Trophoblast cell (in vitro differentiated cells and primary cell): ENCODE data around the gene GAK.

Experiments
- DNase-seq, 2 donors: peaks; one replicate each; pipeline ENCODE4 v3.0.0-alpha.2; 2016
- H2AFZ ChIP-seq: 2 replicates; pipeline ENCODE4 v1.6.1; 2013; ENCODE audit warnings: low read length, moderate library complexity, mild to moderate bottlenecking; ENCODE audit not compliant: insufficient read depth, poor library complexity
- H2AK5ac ChIP-seq: 2 replicates; pipeline ENCODE4 v1.6.1; 2013; ENCODE audit warnings: mild to moderate bottlenecking, low read length
- H2BK120ac ChIP-seq: 2 replicates; pipeline ENCODE4 v1.6.1; 2013; ENCODE audit warnings: low read length, mild to moderate bottlenecking, moderate library complexity; ENCODE audit not compliant: insufficient read depth, poor library complexity
- H2BK12ac ChIP-seq: 2 replicates; pipeline ENCODE4 v1.6.1; 2013; ENCODE audit warnings: mild to moderate bottlenecking, low read length, moderate library complexity
- H2BK5ac ChIP-seq: 2 replicates; pipeline ENCODE4 v1.6.1; 2013; ENCODE audit warnings: low read length, low read depth, moderate library complexity, mild to moderate bottlenecking; ENCODE audit not compliant: poor library complexity
- H3K14ac ChIP-seq: 2 replicates; pipeline ENCODE4 v1.6.1; 2013; ENCODE audit warnings: mild to moderate bottlenecking, low read length
- H3K18ac ChIP-seq: 2 replicates; pipeline ENCODE4 v1.6.1; 2013; ENCODE audit warnings: mild to moderate bottlenecking, low read length
- H3K23ac ChIP-seq: 2 replicates; pipeline ENCODE4 v1.6.1; 2013; ENCODE audit warnings: low read length
- H3K27ac ChIP-seq: 2 replicates; pipeline ENCODE4 v1.5.1; 2013; ENCODE audit warnings: low read depth, mild to moderate bottlenecking, inconsistent platforms, low read length, moderate library complexity
- H3K27me3 ChIP-seq: 2 replicates; pipeline ENCODE4 v1.6.1; 2013; ENCODE audit warnings: inconsistent platforms, mild to moderate bottlenecking, low read length, moderate library complexity; ENCODE audit not compliant: insufficient read depth
- H3K36me3 ChIP-seq, 2 experiments: 1 replicate in 1 of 2; 2 replicates in 1 of 2; pipeline ENCODE4 v1.6.1; 2013; ENCODE audit warnings: low read length in 2 of 2, mild to moderate bottlenecking in 2 of 2, moderate library complexity in 1 of 2; ENCODE audit not compliant: insufficient read depth in 2 of 2, control insufficient read depth in 1 of 2
- H3K4ac ChIP-seq: 2 replicates; pipeline ENCODE4 v1.6.1; 2013; ENCODE audit warnings: low read depth, mild to moderate bottlenecking, low read length, moderate library complexity
- H3K4me1 ChIP-seq, 2 experiments: 1 replicate in 1 of 2; 2 replicates in 1 of 2; pipeline ENCODE4 v1.6.1; 2013; ENCODE audit warnings: low read length in 2 of 2, mild to moderate bottlenecking in 2 of 2, moderate library complexity in 1 of 2; ENCODE audit not compliant: insufficient read depth in 2 of 2, control insufficient read depth in 1 of 2
- H3K4me2 ChIP-seq: 2 replicates; pipeline ENCODE4 v1.6.1; 2013; ENCODE audit warnings: inconsistent platforms, mild to moderate bottlenecking, low read length, moderate library complexity
- H3K4me3 ChIP-seq: 2 replicates; pipeline ENCODE4 v1.5.1; 2013; ENCODE audit warnings: mild to moderate bottlenecking, low read depth, low read length, inconsistent platforms
- H3K79me1 ChIP-seq: one replicate; pipeline ENCODE4 v1.6.1; 2013; ENCODE audit warnings: low read length
- H3K79me2 ChIP-seq: 2 replicates; pipeline ENCODE4 v1.6.1; 2013; ENCODE audit warnings: low read length, mild to moderate bottlenecking; ENCODE audit not compliant: control insufficient read depth, insufficient read depth, poor library complexity
- H3K9ac ChIP-seq: 2 replicates; pipeline ENCODE4 v1.6.1; 2013; ENCODE audit warnings: mild to moderate bottlenecking, low read length
- H3K9me3 ChIP-seq: 2 replicates; pipeline ENCODE4 v1.6.1; 2013; ENCODE audit warnings: low read depth, mild to moderate bottlenecking, control low read depth, inconsistent platforms, low read length; ENCODE audit not compliant: insufficient read depth
- H4K12ac ChIP-seq: 2 replicates; pipeline ENCODE4 v1.6.1; 2013; ENCODE audit warnings: low read depth, mild to moderate bottlenecking, low read length, moderate library complexity
- H4K8ac ChIP-seq: 2 replicates; pipeline ENCODE4 v1.6.1; 2013; ENCODE audit warnings: low read depth, mild to moderate bottlenecking, low read length, moderate library complexity
- H4K91ac ChIP-seq: one replicate; pipeline ENCODE4 v1.6.1; 2013; ENCODE audit warnings: low read depth, mild to moderate bottlenecking, low read length, moderate library complexity
- WGBS: extraction: QIAGEN DNeasy Blood & Tissue Kit; methylation state at CpG from one replicate; pipeline ENCODE4 v1.1.7; 2013; ENCODE audit warnings: missing lambda C conversion rate; ENCODE audit not compliant: insufficient read length, insufficient coverage; ENCODE audit errors: extremely low coverage; 5-methylcytosine and 5-hydroxymethylcytosine counted together

GAK gene

DNA sequence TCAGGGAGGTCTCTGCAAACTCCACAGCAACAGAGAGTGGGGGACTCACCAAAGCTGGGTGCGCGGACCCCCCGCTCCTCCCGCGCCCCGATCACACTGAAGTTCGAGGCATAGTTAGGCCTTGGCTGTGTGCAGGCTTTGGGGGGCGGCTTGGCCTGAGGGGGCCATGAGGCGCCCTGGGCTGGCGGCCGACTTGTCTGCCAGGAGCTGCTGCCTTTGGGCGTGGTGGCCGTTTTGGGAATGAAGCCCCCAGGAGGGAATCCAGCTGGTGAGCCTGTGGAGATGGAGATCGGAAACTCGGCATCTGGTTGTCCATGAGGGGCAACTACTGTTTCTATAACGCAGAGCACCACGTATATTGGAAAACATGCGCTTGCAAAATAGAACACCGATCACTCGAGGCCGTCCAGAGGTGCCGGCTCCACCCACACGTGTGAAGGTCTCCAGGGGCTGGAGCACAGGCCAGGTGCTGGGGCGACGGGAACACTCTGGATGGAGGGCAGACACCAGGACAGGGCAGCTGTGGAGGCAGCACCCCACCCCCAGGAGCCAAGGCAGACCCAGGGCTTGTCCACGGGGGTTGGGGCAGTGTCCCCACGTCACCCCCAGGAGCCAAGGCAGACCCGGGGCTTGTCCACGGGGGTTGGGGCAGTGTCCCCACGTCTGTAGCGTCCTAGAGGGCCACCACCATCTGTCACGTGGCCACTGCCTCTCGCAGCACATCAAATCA, 80.2 kb downstream of the GAK start:
- Histone ChIP-seq H4K12ac (no peak overlapping the region), H3K27me3 (no peaks in the 10 kb centered on the region), H3K79me1 (no peaks in the 10 kb centered on the region), H2AFZ (no peak overlapping the region), H2BK12ac (no peak overlapping the region), H4K91ac (no peak overlapping the region), H3K4me3 (no peak overlapping the region), H2BK120ac (no peak overlapping the region), H3K79me2 (no peaks in the 10 kb centered on the region), H3K14ac (no peak overlapping the region), H3K9me3 (peaks cover 9% of the 10 kb centered on the region), H3K23ac (no peak overlapping the region), H3K4ac (no peak overlapping the region), H3K36me3 (peaks cover 63 to 64% of the 10 kb centered on the region in 2 experiments), H3K4me1 (no peaks in the 10 kb centered on the region), H3K9ac (no peak overlapping the region), H3K18ac (no peak overlapping the region), H3K27ac (no peak overlapping the region), H2AK5ac (no peak overlapping the region), H2BK5ac (no peak overlapping the region), H4K8ac (no peak overlapping the region), H3K4me2 (no peak overlapping the region)
- WGBS, result no CpG with 5 or more reads among the region's 33 CpGs
- no peak for DNase-seq

GRCh38 chr4:850323-850945, 81.7 kb downstream of the GAK start:
- no peaks in the 10 kb centered on the region for H3K4me1 ChIP-seq
- H3K27ac ChIP-seq, result no peak overlapping the region
- no peak overlapping the region for H2BK120ac ChIP-seq
- H3K4me2 ChIP-seq, result no peak overlapping the region
- WGBS, result no CpG with 5 or more reads among the region's 18 CpGs
- no peak overlapping the region for H2AK5ac ChIP-seq
- H3K9ac ChIP-seq, result no peak overlapping the region
- no peak overlapping the region for H4K12ac ChIP-seq
- peaks cover 53 to 54% of the 10 kb centered on the region in 2 experiments for H3K36me3 ChIP-seq
- H3K4me3 ChIP-seq, result no peak overlapping the region
- no peaks in the 10 kb centered on the region for H3K79me1 ChIP-seq
- H2AFZ ChIP-seq, result no peak overlapping the region
- H2BK5ac ChIP-seq, result no peak overlapping the region
- H4K8ac ChIP-seq, result no peak overlapping the region
- no peaks in the 10 kb centered on the region for H3K79me2 ChIP-seq
- H3K23ac ChIP-seq, result no peak overlapping the region
- no peak overlapping the region for H3K14ac ChIP-seq
- H3K18ac ChIP-seq, result no peak overlapping the region
- no peak for DNase-seq
- peaks cover 2% of the 10 kb centered on the region for H3K9me3 ChIP-seq
- H3K27me3 ChIP-seq, result no peaks in the 10 kb centered on the region
- no peak overlapping the region for H2BK12ac ChIP-seq
- no peak overlapping the region for H4K91ac ChIP-seq
- no peak overlapping the region for H3K4ac ChIP-seq

GRCh38 chr4:849478-850175, 82.5 kb downstream of the GAK start:
- WGBS, result no CpG with 5 or more reads among the region's 50 CpGs
- H3K27ac ChIP-seq, result no peak overlapping the region
- peaks cover 2% of the 10 kb centered on the region for H3K9me3 ChIP-seq
- H3K23ac ChIP-seq, result no peak overlapping the region
- no peak overlapping the region for H4K12ac ChIP-seq
- DNase-seq, result no peak
- no peak overlapping the region for H3K9ac ChIP-seq
- H3K79me1 ChIP-seq, result no peaks in the 10 kb centered on the region
- H3K18ac ChIP-seq, result no peak overlapping the region
- H3K14ac ChIP-seq, result no peak overlapping the region
- no peak overlapping the region for H4K8ac ChIP-seq
- peaks cover 50 to 52% of the 10 kb centered on the region in 2 experiments for H3K36me3 ChIP-seq
- no peak overlapping the region for H2BK12ac ChIP-seq
- no peak overlapping the region for H3K4ac ChIP-seq
- no peak overlapping the region for H3K4me2 ChIP-seq
- no peak overlapping the region for H2BK5ac ChIP-seq
- no peaks in the 10 kb centered on the region for H3K27me3 ChIP-seq
- H2AK5ac ChIP-seq, result no peak overlapping the region
- no peak overlapping the region for H2BK120ac ChIP-seq
- no peak overlapping the region for H3K4me3 ChIP-seq
- H3K79me2 ChIP-seq, result no peaks in the 10 kb centered on the region
- H2AFZ ChIP-seq, result no peak overlapping the region
- H4K91ac ChIP-seq, result no peak overlapping the region
- no peaks in the 10 kb centered on the region for H3K4me1 ChIP-seq

DNA sequence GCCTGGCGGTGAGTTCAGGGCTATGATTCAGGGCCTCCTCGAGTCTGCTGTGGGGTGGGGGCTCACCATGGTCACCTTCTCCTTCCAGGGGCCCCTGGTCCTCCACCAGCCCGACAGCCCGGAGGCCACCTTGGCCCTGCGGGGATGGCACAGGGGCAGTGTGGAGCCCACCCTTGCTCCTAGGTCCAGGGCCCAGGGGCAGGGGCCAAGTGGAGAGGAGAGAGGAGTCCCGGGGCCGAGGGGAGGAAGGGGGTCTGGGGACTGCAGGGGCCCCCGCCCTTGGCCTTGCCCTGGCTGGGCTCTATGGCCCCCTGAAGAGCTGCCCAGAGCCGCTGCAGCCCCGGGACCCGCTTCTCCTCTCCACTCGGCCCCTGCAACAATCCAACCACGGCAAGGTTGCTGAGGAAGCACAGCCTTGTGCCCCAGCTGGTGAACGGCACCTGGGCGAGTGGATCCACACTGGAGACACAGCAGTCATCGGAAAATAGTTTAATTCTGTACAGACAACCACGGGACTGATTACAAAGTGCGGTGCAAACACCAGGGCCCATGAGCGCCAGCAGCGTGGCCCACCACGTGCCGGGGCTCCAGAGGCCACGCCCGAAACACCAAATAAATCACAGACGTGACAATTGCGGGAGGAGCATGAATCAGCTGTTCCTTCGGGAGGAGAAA, 83.2 kb downstream of the GAK start:
- Histone ChIP-seq H3K9me3 (peaks cover 2% of the 10 kb centered on the region), H3K4me2 (no peak overlapping the region), H3K23ac (no peak overlapping the region), H2BK12ac (no peak overlapping the region), H3K4me3 (no peak overlapping the region), H3K18ac (no peak overlapping the region), H3K4me1 (no peaks in the 10 kb centered on the region), H2AFZ (no peak overlapping the region), H3K14ac (no peak overlapping the region), H2AK5ac (no peak overlapping the region), H3K9ac (no peak overlapping the region), H2BK5ac (no peak overlapping the region), H2BK120ac (no peak overlapping the region), H3K4ac (no peak overlapping the region), H4K91ac (no peak overlapping the region), H3K27me3 (no peaks in the 10 kb centered on the region), H4K8ac (no peak overlapping the region), H3K36me3 (peaks cover 45 to 47% of the 10 kb centered on the region in 2 experiments), H3K27ac (no peak overlapping the region), H3K79me1 (no peaks in the 10 kb centered on the region), H4K12ac (no peak overlapping the region), H3K79me2 (no peaks in the 10 kb centered on the region)
- WGBS, result no CpG with 5 or more reads among the region's 27 CpGs
- no peak for DNase-seq
